Mucosa of descending colon (tissue), 3 donors: ENCODE data around the gene BZW1. TPM values are rescaled to one million over a fixed set of nuclear protein-coding genes. Genes with fewer than 3 reads are reported as not detected.

Experiments
- ATAC-seq: fragments of 200-7000 bp; cut with Tn5 transposase; one replicate; pipeline ENCODE4 v1.9.1; 2020; ENCODE audit warnings: mild to moderate bottlenecking, moderate library complexity
- DNase-seq, 3 donors: peaks; one replicate each; pipeline ENCODE4 v3.0.0-alpha.2; 2020
- H3K36me3 ChIP-seq: fragments of 200-600 bp; one replicate; pipeline ENCODE4 v1.8.0; 2021; ENCODE audit warnings: low read depth, mild to moderate bottlenecking
- H3K4me1 ChIP-seq: fragments of 200-600 bp; one replicate; pipeline ENCODE4 v1.8.0; 2021; ENCODE audit warnings: low read depth, mild to moderate bottlenecking
- H3K4me3 ChIP-seq: fragments of 200-600 bp; one replicate; pipeline ENCODE4 v1.8.0; 2021; ENCODE audit warnings: mild to moderate bottlenecking
- H3K9me3 ChIP-seq: fragments of 200-600 bp; one replicate; pipeline ENCODE4 v1.8.0; 2021; ENCODE audit warnings: mild to moderate bottlenecking
- intact Hi-C, 2 donors: fragments of 100-400 bp; cut with DNase I in 1 of 2; cut with micrococcal nuclease in 1 of 2; formaldehyde crosslinking; loops; one replicate each; pipeline versions ENCODE4 v1.11.0 to v1.11.1; 2022; cut with DNase I, micrococcal nuclease
- total RNA-seq, 3 donors: library from RNA; stranded (reverse); fragmentation: NEBNext Ultra II Directional in 2 of 3; extraction: Animal tissue kit (Norgen Biotek cat#: 25700) in 2 of 3; gene quantifications; one replicate each; pipeline versions ENCODE4 v1.2.1 to v1.2.4, GENCODE V29; 2021 to 2023
- TF ChIP-seq, protein P1 (sequence below): fragments of 200-600 bp; IDR thresholded peaks from one replicate; pipeline ENCODE4 v1.8.0; 2022; ENCODE audit warnings: antibody characterized with exemption, mild to moderate bottlenecking
- donor health status: DM: no; HTN: no; CAD: no; lungs with moderate emphysema.
- donor health status: DM: no; HTN: no; CAD: no.
- donor health status: DM: no; HTN: yes; CAD: no.

The BZW1 gene
- total RNA-seq, 3 donors from 2014 or later = 137 to 235 (median 174) TPM

DNA sequence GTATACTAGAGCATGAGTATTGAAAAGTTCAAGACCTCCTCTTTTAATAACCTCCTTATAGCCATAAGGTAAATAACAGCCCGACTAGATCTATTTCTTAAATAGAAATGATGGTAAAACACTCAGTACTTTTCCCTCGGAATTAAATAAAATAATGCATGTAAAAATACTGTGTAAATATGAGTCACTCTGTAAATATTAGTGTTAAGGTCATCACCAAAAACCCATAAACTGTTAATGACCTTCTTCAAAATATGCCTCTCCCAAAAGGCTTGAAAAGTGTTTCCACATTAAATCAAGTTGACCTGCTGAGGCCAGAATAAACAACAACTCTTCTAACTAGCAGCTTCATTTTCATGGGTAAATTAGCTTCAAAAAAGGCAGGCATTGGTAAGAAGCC is 25.3 kb upstream of the BZW1 start:
- Histone ChIP-seq H3K4me1 (no peaks in the 10 kb centered on the region), H3K4me3 (no peak overlapping the region), H3K9me3 (no peaks in the 10 kb centered on the region), H3K36me3 (no peaks in the 10 kb centered on the region)
- peak; percentile 43 for ATAC-seq
- no peak for DNase-seq
- TF ChIP-seq, protein P1, sequence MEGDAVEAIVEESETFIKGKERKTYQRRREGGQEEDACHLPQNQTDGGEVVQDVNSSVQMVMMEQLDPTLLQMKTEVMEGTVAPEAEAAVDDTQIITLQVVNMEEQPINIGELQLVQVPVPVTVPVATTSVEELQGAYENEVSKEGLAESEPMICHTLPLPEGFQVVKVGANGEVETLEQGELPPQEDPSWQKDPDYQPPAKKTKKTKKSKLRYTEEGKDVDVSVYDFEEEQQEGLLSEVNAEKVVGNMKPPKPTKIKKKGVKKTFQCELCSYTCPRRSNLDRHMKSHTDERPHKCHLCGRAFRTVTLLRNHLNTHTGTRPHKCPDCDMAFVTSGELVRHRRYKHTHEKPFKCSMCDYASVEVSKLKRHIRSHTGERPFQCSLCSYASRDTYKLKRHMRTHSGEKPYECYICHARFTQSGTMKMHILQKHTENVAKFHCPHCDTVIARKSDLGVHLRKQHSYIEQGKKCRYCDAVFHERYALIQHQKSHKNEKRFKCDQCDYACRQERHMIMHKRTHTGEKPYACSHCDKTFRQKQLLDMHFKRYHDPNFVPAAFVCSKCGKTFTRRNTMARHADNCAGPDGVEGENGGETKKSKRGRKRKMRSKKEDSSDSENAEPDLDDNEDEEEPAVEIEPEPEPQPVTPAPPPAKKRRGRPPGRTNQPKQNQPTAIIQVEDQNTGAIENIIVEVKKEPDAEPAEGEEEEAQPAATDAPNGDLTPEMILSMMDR = no peak
- intact Hi-C loops = no loop called here

- no peak for DNase-seq
- H3K4me1 ChIP-seq = no peaks in the 10 kb centered on the region
- no peaks in the 10 kb centered on the region for H3K9me3 ChIP-seq
- ATAC-seq = peak; percentile 50
- intact Hi-C loops = no loop called here
- no peak overlapping the region for H3K4me3 ChIP-seq
- TF ChIP-seq, protein P1 = no peak
- H3K36me3 ChIP-seq = no peaks in the 10 kb centered on the region
Observed at GRCh38 chr2:200786826-200787225, 24.9 kb upstream of the BZW1 start.

- intact Hi-C loops = no loop called here
- Histone ChIP-seq H3K4me3 (no peak overlapping the region), H3K9me3 (no peaks in the 10 kb centered on the region), H3K36me3 (no peaks in the 10 kb centered on the region), H3K4me1 (no peaks in the 10 kb centered on the region)
- TF ChIP-seq, protein P1 = no peak
- DNase-seq = no peak
- ATAC-seq = no peak
Observed at GRCh38 chr2:200787351-200788120, 24.2 kb upstream of the BZW1 start.

- DNase-seq = no peak
- TF ChIP-seq, protein P1 = no peak
- no peaks in the 10 kb centered on the region for H3K9me3 ChIP-seq
- H3K4me1 ChIP-seq = no peaks in the 10 kb centered on the region
- no peaks in the 10 kb centered on the region for H3K36me3 ChIP-seq
- no peak overlapping the region for H3K4me3 ChIP-seq
- intact Hi-C loops = no loop called here
- no peak for ATAC-seq
Observed at GRCh38 chr2:200788121-200788718, 23.5 kb upstream of the BZW1 start.

DNA sequence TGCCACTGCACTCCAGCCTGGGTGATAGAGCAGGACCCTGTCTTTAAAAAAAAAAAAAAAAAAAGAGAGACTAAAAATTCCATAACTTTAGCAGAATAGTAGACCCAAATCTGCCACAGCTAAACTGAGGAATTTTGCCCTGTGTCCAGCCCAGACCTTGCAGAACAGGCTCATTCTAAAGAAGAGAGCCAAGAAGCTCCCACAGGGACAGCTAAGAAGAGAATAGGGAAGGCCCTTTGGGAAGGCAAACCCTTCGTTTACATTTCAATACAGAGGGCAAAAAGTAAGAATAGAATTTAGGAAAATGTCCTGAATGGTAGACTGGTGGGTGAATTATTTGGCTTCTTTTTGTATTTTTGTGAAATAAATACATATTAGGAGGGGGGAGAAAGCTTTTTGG is 21.5 kb upstream of the BZW1 start:
- H3K4me1 ChIP-seq = no peaks in the 10 kb centered on the region
- ATAC-seq (no peak), DNase-seq (no peak)
- intact Hi-C loops = no loop called here
- no peak overlapping the region for H3K4me3 ChIP-seq
- no peaks in the 10 kb centered on the region for H3K36me3 ChIP-seq
- no peaks in the 10 kb centered on the region for H3K9me3 ChIP-seq
- TF ChIP-seq, protein P1 = no peak
